ENCODE data around the gene PBXIP1. TPM values are rescaled to one million over a fixed set of nuclear protein-coding genes. Genes with fewer than 3 reads are reported as not detected.
A peak's percentile ranks its signal among the peaks of the same experiment; 100 is the strongest.

Gene PBXIP1
- total and polyA plus RNA-seq, 2 experiments from 2014 or later, result 53.0 to 61.0 TPM

DNA sequence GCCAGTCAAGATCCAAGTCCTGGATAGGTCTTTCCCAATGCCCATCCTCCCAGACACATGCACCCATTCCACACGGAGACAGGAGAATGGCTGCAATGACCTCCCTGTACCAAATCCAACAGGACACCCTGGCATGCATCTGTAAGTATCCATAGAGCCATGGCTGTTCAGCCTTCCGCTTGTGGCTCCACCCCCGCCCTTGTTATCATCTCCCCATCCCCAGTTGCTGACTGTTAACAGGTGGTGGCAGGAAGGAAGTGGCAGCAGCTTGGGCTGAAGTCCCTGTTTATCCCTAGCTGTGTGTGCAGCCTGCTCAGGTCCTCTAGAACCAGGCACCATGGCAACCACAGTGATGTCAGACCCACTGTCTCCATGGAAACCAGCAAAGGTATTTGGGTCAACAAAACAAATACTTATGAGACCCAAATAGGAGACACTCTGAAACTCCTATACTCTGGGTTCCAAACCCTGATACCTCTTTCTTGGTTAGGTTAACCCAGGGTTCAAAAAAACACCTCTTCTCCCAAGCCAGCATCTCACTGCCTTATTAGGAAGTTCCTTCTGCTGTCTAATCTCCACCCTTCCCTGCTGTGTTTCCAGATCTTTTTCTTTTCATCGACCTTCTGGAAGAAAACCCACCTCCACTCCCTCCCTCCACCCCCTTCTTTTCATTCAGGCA, 721 bp downstream of the PBXIP1 start:
- peaks cover 49% of the 10 kb centered on the region for H3K79me2 ChIP-seq
- H3K4me1 ChIP-seq (ENCODE audit: insufficient read depth), result peaks cover 30% of the 10 kb centered on the region
- 27% methylated on average over 4 of the region's 4 CpGs for WGBS (ENCODE audit: low lambda C conversion rate, missing lambda C conversion rate)
- peak overlapping the region; percentile 38 for H2AFZ ChIP-seq
- peak overlapping the region; percentile 74 for H3K27ac ChIP-seq
- H3K4me3 ChIP-seq, result peak overlapping the region; percentile 12
- no peaks in the 10 kb centered on the region for H3K36me3 ChIP-seq (replicated peaks; ENCODE audit: insufficient read depth, low read depth)
- H3K9me3 ChIP-seq (ENCODE audit: low read depth), result no peaks in the 10 kb centered on the region
- H3K27me3 ChIP-seq, result no peaks in the 10 kb centered on the region
- H3K9me2 ChIP-seq (replicated peaks; ENCODE audit: insufficient read depth), result no peaks in the 10 kb centered on the region
- peak; percentile 83 for DNase-seq (ENCODE audit: low spot score)
- H4K20me1 ChIP-seq (ENCODE audit: insufficient read depth, poor library complexity, severe bottlenecking), result no peaks in the 10 kb centered on the region
- H3K4me2 ChIP-seq, result peak overlapping the region; percentile 77
- TF ChIP-seq EZH2phosphoT487 (IDR thresholded peaks at IDR 0.05; ENCODE audit: low read depth, severe bottlenecking, unreplicated experiment) (no peak), EZH2 (IDR thresholded peaks at IDR 0.05; ENCODE audit: borderline replicate concordance) (no peak)
- TF ChIP-seq, protein P1, sequence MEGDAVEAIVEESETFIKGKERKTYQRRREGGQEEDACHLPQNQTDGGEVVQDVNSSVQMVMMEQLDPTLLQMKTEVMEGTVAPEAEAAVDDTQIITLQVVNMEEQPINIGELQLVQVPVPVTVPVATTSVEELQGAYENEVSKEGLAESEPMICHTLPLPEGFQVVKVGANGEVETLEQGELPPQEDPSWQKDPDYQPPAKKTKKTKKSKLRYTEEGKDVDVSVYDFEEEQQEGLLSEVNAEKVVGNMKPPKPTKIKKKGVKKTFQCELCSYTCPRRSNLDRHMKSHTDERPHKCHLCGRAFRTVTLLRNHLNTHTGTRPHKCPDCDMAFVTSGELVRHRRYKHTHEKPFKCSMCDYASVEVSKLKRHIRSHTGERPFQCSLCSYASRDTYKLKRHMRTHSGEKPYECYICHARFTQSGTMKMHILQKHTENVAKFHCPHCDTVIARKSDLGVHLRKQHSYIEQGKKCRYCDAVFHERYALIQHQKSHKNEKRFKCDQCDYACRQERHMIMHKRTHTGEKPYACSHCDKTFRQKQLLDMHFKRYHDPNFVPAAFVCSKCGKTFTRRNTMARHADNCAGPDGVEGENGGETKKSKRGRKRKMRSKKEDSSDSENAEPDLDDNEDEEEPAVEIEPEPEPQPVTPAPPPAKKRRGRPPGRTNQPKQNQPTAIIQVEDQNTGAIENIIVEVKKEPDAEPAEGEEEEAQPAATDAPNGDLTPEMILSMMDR (IDR thresholded peaks at IDR 0.05; ENCODE audit: poor library complexity), result no peak

DNA sequence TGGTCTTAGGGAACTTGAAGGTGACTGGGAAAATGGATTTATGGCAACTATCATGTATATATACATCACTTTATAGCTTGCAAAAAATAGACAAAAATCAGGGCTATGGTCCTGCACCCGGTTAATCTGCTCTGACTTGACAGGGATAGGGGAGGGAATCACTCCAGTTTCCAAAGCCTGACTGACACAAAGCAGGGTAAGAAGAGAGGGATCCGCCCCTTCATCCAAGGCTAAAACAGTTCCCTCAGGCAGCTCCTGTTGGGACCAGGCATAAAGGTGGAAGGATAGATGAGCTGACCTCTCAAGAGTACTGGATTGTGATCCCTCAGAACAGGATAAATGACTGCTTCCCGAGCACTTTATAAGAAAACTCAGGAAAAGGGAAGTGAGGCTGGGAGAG, 1.4 kb downstream of the PBXIP1 start:
- no peaks in the 10 kb centered on the region for H3K36me3 ChIP-seq (replicated peaks; ENCODE audit: insufficient read depth, low read depth)
- WGBS (ENCODE audit: low lambda C conversion rate, missing lambda C conversion rate), result 62% methylated on average over 3 of the region's 3 CpGs
- DNase-seq (ENCODE audit: low spot score), result no peak
- no peaks in the 10 kb centered on the region for H4K20me1 ChIP-seq (ENCODE audit: insufficient read depth, poor library complexity, severe bottlenecking)
- H3K9me3 ChIP-seq (ENCODE audit: low read depth), result no peaks in the 10 kb centered on the region
- peaks cover 29% of the 10 kb centered on the region for H3K4me1 ChIP-seq (ENCODE audit: insufficient read depth)
- no peaks in the 10 kb centered on the region for H3K9me2 ChIP-seq (replicated peaks; ENCODE audit: insufficient read depth)
- TF ChIP-seq EZH2 (IDR thresholded peaks at IDR 0.05; ENCODE audit: borderline replicate concordance), result no peak
- no peaks in the 10 kb centered on the region for H3K27me3 ChIP-seq
- peak overlapping the region; percentile 74 for H3K27ac ChIP-seq
- peaks cover 43% of the 10 kb centered on the region for H3K79me2 ChIP-seq
- H3K4me3 ChIP-seq, result no peak overlapping the region
- no peak overlapping the region for H2AFZ ChIP-seq
- H3K4me2 ChIP-seq, result peak overlapping the region; percentile 77

DNA sequence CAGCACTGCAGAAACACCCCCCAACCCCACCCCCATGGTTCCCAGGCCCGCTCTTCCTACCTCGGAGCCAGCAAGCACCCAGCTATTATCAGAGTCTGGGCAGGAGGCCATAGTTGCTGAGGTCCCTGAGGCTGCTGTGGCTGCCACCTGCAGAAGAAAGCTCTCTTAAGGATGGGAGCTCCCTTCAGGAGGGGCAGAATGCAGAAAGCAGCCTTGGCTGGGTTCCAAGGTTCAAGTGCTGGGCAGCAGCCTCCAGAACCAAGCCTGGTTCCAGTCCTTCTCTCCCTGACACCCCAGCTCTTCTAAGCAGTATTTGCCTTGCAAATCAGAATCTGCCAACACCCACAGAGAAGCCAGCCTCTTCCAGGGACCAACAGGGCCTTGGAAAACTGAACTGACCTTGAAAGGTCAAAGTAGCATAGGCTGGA, 2.3 kb downstream of the PBXIP1 start:
- no peak overlapping the region for H2AFZ ChIP-seq
- TF ChIP-seq EZH2phosphoT487 (IDR thresholded peaks at IDR 0.05; ENCODE audit: low read depth, severe bottlenecking, unreplicated experiment), result no peak
- no peaks in the 10 kb centered on the region for H4K20me1 ChIP-seq (ENCODE audit: insufficient read depth, poor library complexity, severe bottlenecking)
- peaks cover 29% of the 10 kb centered on the region for H3K4me1 ChIP-seq (ENCODE audit: insufficient read depth)
- H3K27ac ChIP-seq, result no peak overlapping the region
- peak overlapping the region; percentile 77 for H3K4me2 ChIP-seq
- 88% methylated on average over 2 of the region's 2 CpGs for WGBS (ENCODE audit: low lambda C conversion rate, missing lambda C conversion rate)
- H3K36me3 ChIP-seq (replicated peaks; ENCODE audit: insufficient read depth, low read depth), result no peaks in the 10 kb centered on the region
- no peaks in the 10 kb centered on the region for H3K9me2 ChIP-seq (replicated peaks; ENCODE audit: insufficient read depth)
- no peak for DNase-seq (ENCODE audit: low spot score)
- H3K9me3 ChIP-seq (ENCODE audit: low read depth), result no peaks in the 10 kb centered on the region
- H3K4me3 ChIP-seq, result no peak overlapping the region
- peaks cover 34% of the 10 kb centered on the region for H3K79me2 ChIP-seq
- H3K27me3 ChIP-seq, result no peaks in the 10 kb centered on the region

DNA sequence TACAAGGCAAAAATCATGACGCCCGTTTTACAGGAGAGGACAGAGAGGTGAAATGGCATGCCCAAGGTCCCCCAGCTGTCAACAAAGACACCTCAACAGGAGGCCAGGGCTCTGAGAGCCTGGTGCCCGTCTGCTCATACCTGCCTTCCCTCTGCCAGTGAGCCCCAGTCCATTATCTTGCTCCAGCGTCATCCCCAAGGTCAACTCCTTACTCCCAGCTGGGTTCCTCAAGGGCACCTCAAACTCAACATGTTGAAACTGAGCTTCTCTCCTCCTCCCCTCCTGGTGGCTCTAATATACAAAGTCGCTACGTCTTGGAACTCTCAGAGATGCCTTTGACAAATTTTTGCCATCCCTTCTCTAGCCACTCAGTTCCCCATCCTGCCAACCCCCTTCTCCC, 3.2 kb downstream of the PBXIP1 start:
- no peaks in the 10 kb centered on the region for H3K9me2 ChIP-seq (replicated peaks; ENCODE audit: insufficient read depth)
- no peaks in the 10 kb centered on the region for H3K36me3 ChIP-seq (replicated peaks; ENCODE audit: insufficient read depth, low read depth)
- no peak overlapping the region for H3K4me2 ChIP-seq
- no peaks in the 10 kb centered on the region for H4K20me1 ChIP-seq (ENCODE audit: insufficient read depth, poor library complexity, severe bottlenecking)
- no peak overlapping the region for H2AFZ ChIP-seq
- TF ChIP-seq EZH2phosphoT487 (IDR thresholded peaks at IDR 0.05; ENCODE audit: low read depth, severe bottlenecking, unreplicated experiment) (no peak), EZH2 (IDR thresholded peaks at IDR 0.05; ENCODE audit: borderline replicate concordance) (no peak)
- TF ChIP-seq, protein P1 (IDR thresholded peaks at IDR 0.05; ENCODE audit: poor library complexity), result no peak
- no peaks in the 10 kb centered on the region for H3K9me3 ChIP-seq (ENCODE audit: low read depth)
- no peak overlapping the region for H3K27ac ChIP-seq
- H3K79me2 ChIP-seq, result peaks cover 30% of the 10 kb centered on the region
- H3K4me3 ChIP-seq, result no peak overlapping the region
- WGBS (ENCODE audit: low lambda C conversion rate, missing lambda C conversion rate), result 91% methylated on average over 6 of the region's 6 CpGs
- DNase-seq (ENCODE audit: low spot score), result no peak
- peaks cover 29% of the 10 kb centered on the region for H3K4me1 ChIP-seq (ENCODE audit: insufficient read depth)
- no peaks in the 10 kb centered on the region for H3K27me3 ChIP-seq

Data from hepatocyte (in vitro differentiated cells).